NCI-H82 treated with DMSO at 0.1 percent for 48 hours (cell line): ENCODE data around the gene DAW1.

ENCODE experiments used
- DNase-seq: peaks from one replicate; lab custom pipeline; 2025; ENCODE audit not compliant: unreplicated experiment; lab: John Stamatoyannopoulos, UW

The DAW1 gene

GRCh38 chr2:227861011-227861410 is 10.4 kb upstream of the DAW1 start:
- no peak for DNase-seq

- peak; percentile 8 for DNase-seq
Observed at GRCh38 chr2:227862227-227862740, 9.1 kb upstream of the DAW1 start.

GRCh38 chr2:227862741-227863588 is 8.5 kb upstream of the DAW1 start:
- no peak for DNase-seq

GRCh38 chr2:227864161-227864756 is 7.2 kb upstream of the DAW1 start:
- DNase-seq: no peak

- DNase-seq: no peak
Observed at GRCh38 chr2:227865291-227865690, 6.1 kb upstream of the DAW1 start.

GRCh38 chr2:227867386-227867785 is 4.0 kb upstream of the DAW1 start:
- DNase-seq: no peak

GRCh38 chr2:227870710-227871374 is 589 bp upstream of the DAW1 start:
- no peak for DNase-seq

GRCh38 chr2:227872676-227873075 is 1.2 kb downstream of the DAW1 start:
- DNase-seq: no peak

- no peak for DNase-seq
Observed at GRCh38 chr2:227876300-227876801, 4.9 kb downstream of the DAW1 start.

- DNase-seq: no peak
Observed at GRCh38 chr2:227877421-227878310, 6.2 kb downstream of the DAW1 start.

GRCh38 chr2:227880460-227880859 is 9.0 kb downstream of the DAW1 start:
- DNase-seq: no peak

- DNase-seq: no peak
Observed at GRCh38 chr2:227881866-227882517, 10.6 kb downstream of the DAW1 start.

GRCh38 chr2:227884511-227884947 is 13.1 kb downstream of the DAW1 start:
- DNase-seq: no peak

GRCh38 chr2:227886149-227886548 is 14.7 kb downstream of the DAW1 start:
- no peak for DNase-seq

GRCh38 chr2:227888289-227888688 is 16.9 kb downstream of the DAW1 start:
- no peak for DNase-seq

- DNase-seq: no peak
Observed at GRCh38 chr2:227889336-227889735, 17.9 kb downstream of the DAW1 start.

GRCh38 chr2:227890495-227891079 is 19.2 kb downstream of the DAW1 start:
- peak; percentile 39 for DNase-seq

- DNase-seq: no peak
Observed at GRCh38 chr2:227891673-227892072, 20.2 kb downstream of the DAW1 start.

GRCh38 chr2:227903381-227903780 is 31.9 kb downstream of the DAW1 start:
- DNase-seq: no peak

- no peak for DNase-seq
Observed at GRCh38 chr2:227906991-227907390, 35.6 kb downstream of the DAW1 start.
